SK-N-SH (cell line): ENCODE measurements around the gene HES6.

Experiments used
- CHD2 ChIP-seq: fragments of 150-350 bp; IDR thresholded peaks from 2 replicates; pipeline ENCODE4 v1.6.1; 2018; ENCODE audit warnings: low read length; ENCODE audit not compliant: partially characterized antibody
- CTCF ChIP-seq: fragments of 200-600 bp; sonication (generic); IDR thresholded peaks from 2 replicates; pipeline ENCODE4 v1.6.1; 2017; ENCODE audit warnings: antibody characterized with exemption, mild to moderate bottlenecking, moderate library complexity
- EP300 ChIP-seq, 2 experiments: IDR thresholded peaks; 2 replicates each; pipeline versions ENCODE4 v1.4.0 to v1.6.1; 2012; ENCODE audit warnings: borderline replicate concordance in 1 of 2, low read depth in 1 of 2, low read length in 1 of 2
- EZH2phosphoT487 ChIP-seq: fragments of 200-600 bp; sonication (generic); IDR thresholded peaks from 2 replicates; pipeline ENCODE4 v1.6.1; 2017; ENCODE audit warnings: low read depth, mixed run types, mild to moderate bottlenecking, antibody characterized with exemption, moderate library complexity, borderline replicate concordance
- FOXM1 ChIP-seq: IDR thresholded peaks from 2 replicates; pipeline ENCODE4 v1.4.0; 2012; ENCODE audit warnings: low read depth, mild to moderate bottlenecking
- GABPA ChIP-seq: IDR thresholded peaks from 2 replicates; pipeline ENCODE4 v1.4.0; 2012; ENCODE audit warnings: low read depth, mild to moderate bottlenecking
- MEF2A ChIP-seq: IDR thresholded peaks from 2 replicates; pipeline ENCODE4 v1.4.0; 2012; ENCODE audit warnings: low read depth, borderline replicate concordance
- TCF12 ChIP-seq: IDR thresholded peaks from 2 replicates; pipeline ENCODE4 v1.4.0; 2012
- USF2 ChIP-seq: fragments of 150-350 bp; IDR thresholded peaks from 2 replicates; pipeline ENCODE4 v1.6.1; 2017; ENCODE audit warnings: antibody characterized with exemption, low read length, low read depth, borderline replicate concordance

- TF ChIP-seq EP300 (IDR thresholded peaks at IDR 0.05; ENCODE audit: borderline replicate concordance in 1 of 2, low read depth in 1 of 2, low read length in 1 of 2) (no peak), CTCF (no peak), USF2 (no peak), GABPA (no peak), FOXM1 (no peak), CHD2 (no peak), EZH2phosphoT487 (no peak), MEF2A (no peak), TCF12 (no peak)
These were observed 335 bp downstream of the HES6 start for GRCh38 chr2:238239543-238239862.
